ENCODE measurements around the gene CACNA2D2.
"Not testable (repeated sequence)": the region's sequence is repeated elsewhere in the genome, so short reads cannot be mapped to it uniquely, and the experiment has no call there.

The CACNA2D2 gene

GRCh38 chr3:50525987-50526386, 22.6 kb upstream of the CACNA2D2 start:
- peak; percentile 67 for DNase-seq

GRCh38 chr3:50525191-50525910, 21.9 kb upstream of the CACNA2D2 start:
- DNase-seq = no peak

GRCh38 chr3:50524746-50525145, 21.3 kb upstream of the CACNA2D2 start:
- DNase-seq = no peak

GRCh38 chr3:50523279-50523811, 19.9 kb upstream of the CACNA2D2 start:
- DNase-seq = no peak

- no peak for DNase-seq
Observed at GRCh38 chr3:50521572-50521971, 18.1 kb upstream of the CACNA2D2 start.

GRCh38 chr3:50520849-50521248, 17.4 kb upstream of the CACNA2D2 start:
- no peak for DNase-seq

GRCh38 chr3:50519471-50520089, 16.1 kb upstream of the CACNA2D2 start:
- peak; percentile 5 for DNase-seq

GRCh38 chr3:50518436-50518835, 15.0 kb upstream of the CACNA2D2 start:
- DNase-seq = no peak

- DNase-seq = no peak
Observed at GRCh38 chr3:50517721-50518206, 14.3 kb upstream of the CACNA2D2 start.

- DNase-seq = no peak
Observed at GRCh38 chr3:50516440-50516871, 13.0 kb upstream of the CACNA2D2 start.

- no peak for DNase-seq
Observed at GRCh38 chr3:50515565-50516439, 12.4 kb upstream of the CACNA2D2 start.

- not testable (repeated sequence) for DNase-seq
Observed at GRCh38 chr3:50512908-50513307, 9.5 kb upstream of the CACNA2D2 start.

GRCh38 chr3:50512131-50512530, 8.7 kb upstream of the CACNA2D2 start:
- no peak for DNase-seq

- no peak for DNase-seq
Observed at GRCh38 chr3:50510325-50510724, 6.9 kb upstream of the CACNA2D2 start.

- DNase-seq = no peak
Observed at GRCh38 chr3:50509715-50510114, 6.3 kb upstream of the CACNA2D2 start.

GRCh38 chr3:50508821-50509220, 5.4 kb upstream of the CACNA2D2 start:
- DNase-seq = no peak

- no peak for DNase-seq
Observed at GRCh38 chr3:50506169-50506568, 2.7 kb upstream of the CACNA2D2 start.

GRCh38 chr3:50504681-50505080, 1.2 kb upstream of the CACNA2D2 start:
- DNase-seq = no peak

GRCh38 chr3:50502584-50503423, 630 bp downstream of the CACNA2D2 start:
- DNase-seq = no peak

GRCh38 chr3:50502225-50502583, 1.2 kb downstream of the CACNA2D2 start:
- no peak for DNase-seq

- DNase-seq = no peak
Observed at GRCh38 chr3:50495609-50496423, 7.6 kb downstream of the CACNA2D2 start.

Measured in NCI-H226 (cell line).